Glutamatergic neuron (in vitro differentiated cells): ENCODE measurements around the gene ZNF256. TPM values are rescaled to one million over a fixed set of nuclear protein-coding genes. Genes with fewer than 3 reads are reported as not detected.
"Not testable (repeated sequence)": the region's sequence is repeated elsewhere in the genome, so short reads cannot be mapped to it uniquely, and the experiment has no call there.

Experiments
- DNase-seq: peaks from one replicate; pipeline ENCODE4 v3.0.0; 2022
- H3K27ac Mint-ChIP-seq: one replicate; pipeline ENCODE4 v1.8.0; 2020; ENCODE audit warnings: mild to moderate bottlenecking, mixed read lengths, inconsistent platforms; ENCODE audit not compliant: unreplicated experiment
- H3K27me3 Mint-ChIP-seq: one replicate; pipeline ENCODE4 v1.8.0; 2020; ENCODE audit warnings: mild to moderate bottlenecking, moderate library complexity, mixed read lengths, inconsistent platforms; ENCODE audit not compliant: unreplicated experiment
- H3K36me3 Mint-ChIP-seq: one replicate; pipeline ENCODE4 v1.8.0; 2020; ENCODE audit warnings: mild to moderate bottlenecking, mixed read lengths, inconsistent platforms; ENCODE audit not compliant: unreplicated experiment
- H3K4me1 Mint-ChIP-seq: one replicate; pipeline ENCODE4 v1.8.0; 2020; ENCODE audit warnings: mild to moderate bottlenecking, low read depth, mixed read lengths, inconsistent platforms; ENCODE audit not compliant: unreplicated experiment
- H3K4me3 Mint-ChIP-seq: one replicate; pipeline ENCODE4 v1.8.0; 2020; ENCODE audit warnings: mild to moderate bottlenecking, mixed read lengths, inconsistent platforms; ENCODE audit not compliant: unreplicated experiment
- H3K9me3 Mint-ChIP-seq: one replicate; pipeline ENCODE4 v1.8.0; 2020; ENCODE audit warnings: mild to moderate bottlenecking, moderate library complexity, mixed read lengths, inconsistent platforms; ENCODE audit not compliant: unreplicated experiment
- total RNA-seq: library from RNA; stranded (reverse); fragmentation: NEBNext Ultra II Directional; extraction: Animal tissue kit (Norgen Biotek cat#: 25700); gene quantifications from one replicate; pipeline ENCODE4 v1.2.1, GENCODE V29; 2021; ENCODE audit not compliant: unreplicated experiment
- TF ChIP-seq, protein P1 (sequence below): fragments of 200-600 bp; sonication (generic); IDR thresholded peaks from one replicate; pipeline ENCODE4 v1.5.0; 2021; ENCODE audit not compliant: partially characterized antibody, unreplicated experiment

The ZNF256 gene
- total RNA-seq, 1 donor from 2014 or later = 11.0 TPM

- Mint-ChIP-seq H3K27me3 (peaks cover 6% of the 10 kb centered on the region), H3K36me3 (peaks cover 33% of the 10 kb centered on the region), H3K4me1 (peaks cover 2% of the 10 kb centered on the region), H3K9me3 (peaks cover 14% of the 10 kb centered on the region), H3K4me3 (peak within 1 kb of the TSS; percentile 98), H3K27ac (peak within 1 kb of the TSS; percentile 90)
- TF ChIP-seq, protein P1, sequence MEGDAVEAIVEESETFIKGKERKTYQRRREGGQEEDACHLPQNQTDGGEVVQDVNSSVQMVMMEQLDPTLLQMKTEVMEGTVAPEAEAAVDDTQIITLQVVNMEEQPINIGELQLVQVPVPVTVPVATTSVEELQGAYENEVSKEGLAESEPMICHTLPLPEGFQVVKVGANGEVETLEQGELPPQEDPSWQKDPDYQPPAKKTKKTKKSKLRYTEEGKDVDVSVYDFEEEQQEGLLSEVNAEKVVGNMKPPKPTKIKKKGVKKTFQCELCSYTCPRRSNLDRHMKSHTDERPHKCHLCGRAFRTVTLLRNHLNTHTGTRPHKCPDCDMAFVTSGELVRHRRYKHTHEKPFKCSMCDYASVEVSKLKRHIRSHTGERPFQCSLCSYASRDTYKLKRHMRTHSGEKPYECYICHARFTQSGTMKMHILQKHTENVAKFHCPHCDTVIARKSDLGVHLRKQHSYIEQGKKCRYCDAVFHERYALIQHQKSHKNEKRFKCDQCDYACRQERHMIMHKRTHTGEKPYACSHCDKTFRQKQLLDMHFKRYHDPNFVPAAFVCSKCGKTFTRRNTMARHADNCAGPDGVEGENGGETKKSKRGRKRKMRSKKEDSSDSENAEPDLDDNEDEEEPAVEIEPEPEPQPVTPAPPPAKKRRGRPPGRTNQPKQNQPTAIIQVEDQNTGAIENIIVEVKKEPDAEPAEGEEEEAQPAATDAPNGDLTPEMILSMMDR = no peak
- peak; percentile 65 for DNase-seq
Observed at GRCh38 chr19:57934820-57935665, 12.5 kb downstream of the ZNF256 start, which contains the start of gene ZNF418. ZNF418 (minus strand) TSS chr19:57935402; CDS start chr19:57933822, 1,580 bp downstream.

GRCh38 chr19:57927587-57927986 lies 19.9 kb downstream of the ZNF256 start:
- H3K4me1 Mint-ChIP-seq = no peaks in the 10 kb centered on the region
- DNase-seq = no peak
- TF ChIP-seq, protein P1 = no peak
- peaks cover 61% of the 10 kb centered on the region for H3K36me3 Mint-ChIP-seq
- H3K27ac Mint-ChIP-seq = no peak overlapping the region
- H3K9me3 Mint-ChIP-seq = peaks cover 22% of the 10 kb centered on the region
- peaks cover 4% of the 10 kb centered on the region for H3K27me3 Mint-ChIP-seq
- H3K4me3 Mint-ChIP-seq = no peak overlapping the region

DNA sequence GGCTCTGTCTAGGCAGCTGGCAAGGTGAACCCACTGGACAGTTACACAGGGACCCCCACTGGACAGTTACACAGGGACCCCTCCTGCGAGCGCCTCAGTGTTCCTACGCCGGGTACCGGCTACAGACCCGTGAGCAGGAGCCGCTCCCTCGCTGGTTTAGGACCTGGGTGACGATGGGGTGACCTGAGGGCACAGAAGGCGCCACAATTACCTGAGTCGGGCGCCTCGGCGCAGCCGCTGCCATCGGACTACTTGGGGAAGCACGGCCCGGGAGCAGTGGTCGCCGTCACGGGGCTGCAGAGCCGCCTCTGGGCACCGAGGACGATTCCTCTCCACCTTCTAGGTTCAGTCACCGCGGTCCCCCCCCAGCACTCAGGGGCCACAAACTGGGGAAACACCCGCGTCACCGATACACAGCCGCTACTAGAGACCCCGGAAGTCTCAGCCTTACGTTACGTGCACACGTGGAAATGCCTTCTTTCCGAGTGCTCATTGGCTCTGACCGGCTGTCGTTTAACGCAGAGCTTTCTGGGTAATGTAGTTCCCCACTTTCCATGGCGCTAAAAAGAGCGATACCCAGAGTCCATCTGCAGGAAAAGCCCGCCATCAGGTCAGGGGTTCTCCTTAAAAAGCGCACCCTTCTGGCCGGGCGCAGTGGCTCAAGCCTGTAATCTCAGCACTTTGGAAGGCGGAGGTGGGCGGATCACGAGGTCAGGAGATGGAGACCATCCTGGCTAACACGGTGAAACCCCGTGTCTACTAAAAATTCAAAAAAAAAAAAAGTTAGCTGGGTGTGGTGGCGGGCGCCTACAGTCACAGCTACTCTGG lies 31.1 kb downstream of the ZNF256 start, which contains the start of gene ZNF417:
Gene ZNF417, minus strand, starts transcription at position 425 of the 828 bp plus-strand sequence. Its CDS starts 181 bp downstream, at position 244.
- Mint-ChIP-seq H3K27ac (peak within 1 kb of the TSS; percentile 28), H3K4me3 (peak within 1 kb of the TSS; percentile 92), H3K36me3 (peaks cover 17% of the 10 kb centered on the region), H3K9me3 (peaks cover 12% of the 10 kb centered on the region)
- peak; percentile 86 for DNase-seq
- H3K27me3 Mint-ChIP-seq, H3K4me1 Mint-ChIP-seq: not testable (repeated sequence)

GRCh38 chr19:57914531-57914930 lies 33.0 kb downstream of the ZNF256 start:
- Mint-ChIP-seq H3K4me1 (peaks cover 8% of the 10 kb centered on the region), H3K27me3 (peaks cover 1% of the 10 kb centered on the region), H3K4me3 (peak overlapping the region; percentile 66), H3K9me3 (peaks cover 12% of the 10 kb centered on the region), H3K36me3 (peaks cover 11% of the 10 kb centered on the region), H3K27ac (no peak overlapping the region)
- DNase-seq = no peak
- TF ChIP-seq, protein P1 = no peak

GRCh38 chr19:57907394-57907793 lies 40.1 kb downstream of the ZNF256 start:
- no peaks in the 10 kb centered on the region for H3K36me3 Mint-ChIP-seq
- DNase-seq = no peak
- no peaks in the 10 kb centered on the region for H3K4me1 Mint-ChIP-seq
- H3K27me3 Mint-ChIP-seq = no peaks in the 10 kb centered on the region
- TF ChIP-seq, protein P1 = no peak
- H3K4me3 Mint-ChIP-seq = no peak overlapping the region
- H3K27ac Mint-ChIP-seq = no peak overlapping the region
- no peaks in the 10 kb centered on the region for H3K9me3 Mint-ChIP-seq
